Muscle layer of colon (tissue), 2 donors: ENCODE results near the gene COPS7A.
"Not testable (repeated sequence)": the region's sequence is repeated elsewhere in the genome, so short reads cannot be mapped to it uniquely, and the experiment has no call there.

Experiments
- H3K27ac ChIP-seq: one replicate; pipeline ENCODE4 v1.7.0; 2013; ENCODE audit warnings: low read depth, mild to moderate bottlenecking, low read length, moderate library complexity
- H3K27me3 ChIP-seq, 2 donors: one replicate each; pipeline ENCODE4 v1.7.0; 2013; ENCODE audit warnings: low read length in 2 of 2, mild to moderate bottlenecking in 2 of 2; ENCODE audit not compliant: insufficient read depth in 2 of 2, control insufficient read depth in 1 of 2
- H3K36me3 ChIP-seq: one replicate; pipeline ENCODE4 v1.7.0; 2013; ENCODE audit warnings: mild to moderate bottlenecking, low read length; ENCODE audit not compliant: insufficient read depth
- H3K4me1 ChIP-seq: one replicate; pipeline ENCODE4 v1.7.0; 2013; ENCODE audit warnings: mild to moderate bottlenecking, low read length; ENCODE audit not compliant: insufficient read depth
- H3K4me3 ChIP-seq, 2 donors: one replicate each; pipeline ENCODE4 v1.7.0; 2013; ENCODE audit warnings: low read length in 2 of 2, low read depth in 1 of 2, mild to moderate bottlenecking in 1 of 2, moderate library complexity in 1 of 2
- H3K9ac ChIP-seq: one replicate; pipeline ENCODE4 v1.7.0; 2013; ENCODE audit warnings: low read length
- H3K9me3 ChIP-seq: one replicate; pipeline ENCODE4 v1.7.0; 2013; ENCODE audit warnings: mild to moderate bottlenecking, low read length
- donor health status: abdominal sarcoma.
- donor health status: Adenocarcinoma of cecum.

Gene COPS7A

DNA sequence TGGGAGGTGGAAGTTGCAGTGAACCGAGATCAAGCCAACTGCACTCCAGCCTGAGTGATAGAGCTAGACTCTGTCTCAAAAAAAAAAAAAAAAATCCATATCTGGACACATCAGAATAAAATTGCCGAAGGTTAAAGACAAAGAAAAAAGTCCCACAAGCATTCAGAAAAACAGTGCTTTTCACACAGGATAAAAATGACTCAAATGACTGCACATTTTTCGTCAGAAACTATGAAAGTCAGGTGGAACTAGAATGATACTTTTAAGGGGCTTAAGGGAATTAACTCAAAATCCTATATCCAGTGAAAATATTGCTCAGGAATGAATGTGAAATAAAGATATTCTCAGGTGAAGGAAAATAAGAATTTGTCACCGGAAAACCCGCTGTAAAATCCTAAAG is 12.9 kb downstream of the COPS7A start:
- Histone ChIP-seq H3K9ac (no peak overlapping the region), H3K9me3 (no peaks in the 10 kb centered on the region), H3K4me3 (no peak overlapping the region), H3K4me1 (peaks cover 6% of the 10 kb centered on the region), H3K27me3 (no peaks in the 10 kb centered on the region), H3K36me3 (peaks cover 3% of the 10 kb centered on the region), H3K27ac (no peak overlapping the region)

DNA sequence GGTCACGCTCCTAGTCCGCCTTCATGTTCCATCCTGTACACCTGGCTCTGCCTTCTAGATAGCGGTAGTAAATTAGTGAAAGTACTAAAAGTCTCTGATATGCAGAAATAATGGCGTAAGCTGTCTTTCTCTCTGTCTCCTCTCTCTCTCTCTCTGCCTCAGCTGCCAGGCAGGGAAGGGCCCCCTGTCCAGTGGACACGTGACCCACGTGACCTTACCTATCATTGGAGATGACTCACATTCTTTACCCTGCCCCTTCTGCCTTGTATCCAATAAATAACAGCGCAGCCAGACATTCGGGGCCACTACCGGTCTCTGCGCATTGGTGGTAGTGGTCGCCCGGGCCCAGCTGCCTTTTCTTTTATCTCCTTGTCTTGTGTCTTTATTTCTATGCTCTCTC is 18.2 kb downstream of the COPS7A start:
- H3K36me3 ChIP-seq: peaks cover 15% of the 10 kb centered on the region
- not testable (repeated sequence) for H3K4me3 ChIP-seq, H3K4me1 ChIP-seq, H3K9ac ChIP-seq, H3K27me3 ChIP-seq, H3K9me3 ChIP-seq, H3K27ac ChIP-seq

DNA sequence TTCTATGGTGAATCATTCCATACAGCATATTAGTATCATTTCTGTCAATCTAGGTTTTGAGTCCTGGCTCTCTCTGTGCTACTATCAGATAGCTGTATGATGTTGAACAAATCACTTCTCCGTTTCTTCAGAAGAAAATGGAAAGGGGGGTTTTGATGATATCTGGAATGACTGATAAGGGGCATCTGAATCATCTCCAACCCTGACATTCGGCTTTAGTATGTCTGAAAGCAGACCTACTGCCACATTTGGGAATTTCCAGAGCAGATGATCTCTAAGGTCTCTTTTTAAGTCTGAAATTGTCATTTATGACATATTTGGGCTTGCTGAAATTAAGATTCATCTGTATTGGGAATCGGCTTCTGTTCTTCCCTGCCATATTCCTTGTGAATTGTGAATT is 19.0 kb downstream of the COPS7A start:
- Histone ChIP-seq H3K9me3 (no peaks in the 10 kb centered on the region), H3K4me3 (no peak overlapping the region), H3K36me3 (peaks cover 22% of the 10 kb centered on the region), H3K4me1 (no peaks in the 10 kb centered on the region), H3K9ac (no peak overlapping the region), H3K27me3 (no peaks in the 10 kb centered on the region), H3K27ac (no peak overlapping the region)

DNA sequence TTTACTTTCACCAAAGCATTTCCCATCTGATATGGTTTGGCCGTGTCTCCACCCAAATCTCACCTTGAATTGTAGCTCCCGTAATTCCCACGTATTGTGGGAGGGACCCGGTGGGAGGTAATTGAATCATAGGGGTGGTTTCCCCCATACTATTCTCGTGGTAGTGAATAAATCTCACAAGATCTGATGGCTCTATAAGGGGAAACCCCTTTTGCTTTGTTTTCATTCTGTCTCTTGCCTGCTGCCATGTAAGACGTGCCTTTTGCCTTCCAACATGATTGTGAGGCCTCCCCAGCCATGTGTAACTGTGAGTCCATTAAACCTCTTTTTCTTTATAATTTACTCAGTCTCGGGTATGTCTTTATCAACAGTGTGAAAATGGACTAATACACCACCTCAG is 19.5 kb downstream of the COPS7A start:
- H3K36me3 ChIP-seq: peaks cover 26% of the 10 kb centered on the region
- H3K9ac ChIP-seq, H3K4me1 ChIP-seq, H3K4me3 ChIP-seq, H3K9me3 ChIP-seq, H3K27ac ChIP-seq, H3K27me3 ChIP-seq: not testable (repeated sequence)

DNA sequence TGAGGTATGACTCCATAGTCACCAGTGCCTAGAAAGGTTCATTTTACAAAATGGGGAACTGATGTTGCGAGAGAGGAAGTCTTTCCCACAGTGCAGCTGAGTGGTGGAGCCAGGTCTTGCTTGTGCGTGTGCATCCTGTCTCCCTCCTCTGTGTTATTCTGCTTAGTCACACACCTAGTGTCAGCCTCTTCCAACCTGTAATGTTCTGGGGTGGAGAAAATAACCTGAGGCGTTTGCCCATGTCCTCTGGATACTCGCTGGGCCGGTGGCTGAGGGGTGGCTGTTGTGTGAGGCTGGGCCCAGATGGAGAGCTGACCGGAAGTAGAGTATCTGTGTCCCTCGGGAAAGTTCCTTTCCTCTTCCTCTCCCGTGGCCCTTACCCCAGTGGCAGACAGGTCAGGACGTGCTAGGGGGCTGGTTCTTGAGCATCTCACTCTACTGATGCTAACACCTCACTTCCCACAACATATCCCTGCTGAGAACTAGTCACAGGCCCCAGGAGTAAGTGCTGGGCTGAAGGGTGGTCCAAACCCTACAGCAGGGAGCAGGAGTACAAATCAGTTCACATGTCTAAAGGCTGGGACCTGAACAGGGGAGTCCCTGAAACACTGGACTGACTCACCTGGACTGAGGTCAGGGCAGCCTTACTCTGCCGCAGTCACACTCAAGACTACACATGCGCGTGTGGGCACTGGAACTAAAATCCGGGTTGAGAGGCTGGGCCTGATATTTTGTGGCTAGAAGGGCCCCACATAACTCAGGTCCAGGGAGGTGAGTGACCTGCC is 22.1 kb downstream of the COPS7A start:
- H3K27ac ChIP-seq: no peak overlapping the region
- no peak overlapping the region for H3K4me3 ChIP-seq
- peaks cover 52% of the 10 kb centered on the region for H3K36me3 ChIP-seq
- no peaks in the 10 kb centered on the region for H3K9me3 ChIP-seq
- no peak overlapping the region for H3K9ac ChIP-seq
- H3K4me1 ChIP-seq: no peaks in the 10 kb centered on the region
- H3K27me3 ChIP-seq: no peaks in the 10 kb centered on the region

DNA sequence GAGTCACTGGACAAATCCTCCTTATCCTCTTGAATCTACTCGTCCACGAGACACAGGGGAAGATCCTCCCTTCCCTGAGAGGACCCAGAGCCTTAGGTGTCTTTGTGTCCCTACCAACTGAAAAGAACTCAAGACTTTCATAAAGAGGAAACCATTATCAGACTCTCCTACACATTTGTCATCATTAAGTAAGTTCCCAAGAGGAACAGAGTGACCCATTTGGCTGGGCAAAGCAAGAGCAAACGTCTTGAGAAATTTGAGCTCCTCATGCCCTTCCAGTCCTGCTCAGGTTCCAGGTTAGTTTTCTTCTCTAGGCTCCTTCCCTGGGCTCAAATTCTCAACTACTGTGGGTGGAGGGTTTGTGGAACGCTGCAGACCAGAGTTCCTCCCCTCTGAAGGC is 23.4 kb downstream of the COPS7A start:
- H3K27ac ChIP-seq: no peak overlapping the region
- H3K36me3 ChIP-seq: peaks cover 64% of the 10 kb centered on the region

DNA sequence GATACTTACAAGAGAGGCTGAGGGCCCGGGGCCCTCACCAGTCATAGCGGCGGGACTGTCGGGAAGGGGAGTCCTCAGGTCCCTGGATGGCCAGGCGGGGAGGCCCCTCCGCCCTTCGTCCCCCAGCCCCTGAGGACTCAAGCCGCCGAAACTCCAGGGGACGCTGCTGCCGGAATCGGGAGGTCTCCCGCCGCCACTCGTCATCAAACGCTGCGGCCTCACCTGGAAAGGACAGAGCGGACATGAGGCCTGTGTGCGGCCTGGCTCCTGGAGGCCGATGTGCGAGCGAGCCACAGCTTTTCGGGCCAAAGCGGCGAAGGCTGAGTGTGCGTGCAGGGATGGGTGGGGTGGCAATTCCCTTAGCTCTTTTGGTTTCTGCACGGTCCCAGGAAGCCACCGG is 24.9 kb downstream of the COPS7A start:
- Histone ChIP-seq H3K27ac (no peak overlapping the region), H3K36me3 (peaks cover 64% of the 10 kb centered on the region), H3K27me3 (no peaks in the 10 kb centered on the region), H3K9ac (no peak overlapping the region), H3K4me3 (no peak overlapping the region), H3K9me3 (no peaks in the 10 kb centered on the region), H3K4me1 (peaks cover 12% of the 10 kb centered on the region)

More for the DNA sequence above, 23.4 kb downstream of the COPS7A start:
- H3K4me1 ChIP-seq: peaks cover 11% of the 10 kb centered on the region
- H3K27me3 ChIP-seq: no peaks in the 10 kb centered on the region
- H3K9me3 ChIP-seq: no peaks in the 10 kb centered on the region
- no peak overlapping the region for H3K4me3 ChIP-seq
- H3K9ac ChIP-seq: no peak overlapping the region

DNA sequence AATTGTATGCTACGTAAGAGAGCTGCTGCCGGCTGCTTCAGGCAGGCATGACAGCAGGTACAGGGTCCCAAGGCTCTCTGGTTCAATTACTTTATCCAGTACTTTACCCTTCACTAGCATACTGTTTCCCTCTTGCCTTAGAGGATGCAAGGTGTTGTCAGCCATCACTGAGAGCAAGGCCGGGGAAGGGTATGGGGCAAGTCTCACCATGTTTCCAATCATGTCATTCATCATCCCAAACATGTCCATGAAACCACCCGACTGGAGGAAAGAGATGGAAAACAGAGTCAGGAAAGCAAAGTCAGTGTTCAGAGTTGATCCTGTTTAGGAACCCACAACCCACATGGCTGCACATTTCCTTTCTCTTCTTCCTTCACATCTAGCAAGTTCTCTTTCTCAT is 26.7 kb downstream of the COPS7A start:
- H3K27me3 ChIP-seq: no peaks in the 10 kb centered on the region
- H3K4me3 ChIP-seq: no peak overlapping the region
- H3K4me1 ChIP-seq: peaks cover 12% of the 10 kb centered on the region
- H3K9me3 ChIP-seq: no peaks in the 10 kb centered on the region
- peaks cover 61% of the 10 kb centered on the region for H3K36me3 ChIP-seq
- no peak overlapping the region for H3K27ac ChIP-seq
- H3K9ac ChIP-seq: no peak overlapping the region

DNA sequence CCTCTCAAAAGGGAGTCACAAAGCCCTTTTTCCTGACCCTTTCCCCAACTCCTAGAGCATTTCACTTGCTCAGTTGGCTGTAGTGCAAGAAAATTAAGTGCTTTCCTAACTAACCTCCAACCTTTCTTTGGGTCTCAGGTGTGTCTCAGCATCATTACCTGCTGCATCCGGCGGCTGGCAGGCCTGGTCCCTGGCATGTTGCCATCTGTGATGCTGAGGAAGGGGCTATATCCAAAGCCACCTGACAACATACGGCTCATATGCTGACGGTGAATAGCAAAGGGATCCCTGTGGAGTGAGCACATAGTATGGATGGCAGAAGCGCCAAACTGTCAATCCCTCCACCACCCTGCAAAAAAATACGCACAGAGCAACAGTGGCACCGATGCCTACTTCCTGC is 27.9 kb downstream of the COPS7A start:
- peak overlapping the region; percentile 69 for H3K9ac ChIP-seq
- H3K27ac ChIP-seq: peak overlapping the region; percentile 100
- no peaks in the 10 kb centered on the region for H3K27me3 ChIP-seq
- H3K9me3 ChIP-seq: no peaks in the 10 kb centered on the region
- H3K36me3 ChIP-seq: peaks cover 52% of the 10 kb centered on the region
- H3K4me1 ChIP-seq: peaks cover 12% of the 10 kb centered on the region
- peak overlapping the region; percentile 52 to 80 for H3K4me3 ChIP-seq

DNA sequence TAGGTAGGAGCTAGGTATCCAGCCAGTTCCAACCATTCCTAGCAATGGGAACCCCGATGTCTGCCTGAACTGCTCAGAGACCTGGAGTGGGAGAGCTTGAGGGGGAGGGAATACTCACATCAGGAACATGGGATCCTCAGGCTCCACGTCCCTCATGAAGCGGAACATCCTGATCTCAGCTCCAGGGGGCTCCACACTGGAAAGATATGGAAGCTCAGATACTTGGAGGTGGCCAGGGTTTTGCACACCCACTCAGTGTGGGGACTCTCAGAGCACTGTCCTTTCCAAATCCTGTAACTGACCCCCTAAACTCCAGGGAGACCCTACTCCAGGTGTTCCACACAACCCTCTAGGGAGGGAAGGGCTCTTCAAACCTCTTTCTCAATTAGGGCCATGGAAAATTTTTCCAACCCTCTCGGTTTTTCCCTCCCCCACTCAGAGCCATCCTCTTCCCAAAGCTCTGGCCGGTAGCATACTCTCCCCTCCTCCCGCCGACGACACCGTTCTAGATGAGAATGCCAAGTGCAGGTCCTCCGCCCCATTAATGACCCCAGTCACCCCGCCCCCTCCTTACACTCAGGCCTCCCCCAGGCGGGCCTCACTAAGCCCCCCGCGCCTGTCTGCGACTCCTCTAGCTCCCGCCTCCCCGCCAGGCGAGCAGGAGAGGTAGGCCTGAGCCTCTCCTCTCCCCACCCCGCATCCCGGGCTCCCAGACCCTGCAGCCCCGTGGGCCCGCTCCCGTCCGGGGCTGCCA is 28.5 kb downstream of the COPS7A start:
- peak overlapping the region; percentile 69 for H3K9ac ChIP-seq
- H3K27ac ChIP-seq: peak overlapping the region; percentile 100
- peaks cover 46% of the 10 kb centered on the region for H3K36me3 ChIP-seq
- no peaks in the 10 kb centered on the region for H3K27me3 ChIP-seq
- H3K4me3 ChIP-seq: peak overlapping the region; percentile 52 to 80
- H3K9me3 ChIP-seq: no peaks in the 10 kb centered on the region
- peaks cover 12% of the 10 kb centered on the region for H3K4me1 ChIP-seq

DNA sequence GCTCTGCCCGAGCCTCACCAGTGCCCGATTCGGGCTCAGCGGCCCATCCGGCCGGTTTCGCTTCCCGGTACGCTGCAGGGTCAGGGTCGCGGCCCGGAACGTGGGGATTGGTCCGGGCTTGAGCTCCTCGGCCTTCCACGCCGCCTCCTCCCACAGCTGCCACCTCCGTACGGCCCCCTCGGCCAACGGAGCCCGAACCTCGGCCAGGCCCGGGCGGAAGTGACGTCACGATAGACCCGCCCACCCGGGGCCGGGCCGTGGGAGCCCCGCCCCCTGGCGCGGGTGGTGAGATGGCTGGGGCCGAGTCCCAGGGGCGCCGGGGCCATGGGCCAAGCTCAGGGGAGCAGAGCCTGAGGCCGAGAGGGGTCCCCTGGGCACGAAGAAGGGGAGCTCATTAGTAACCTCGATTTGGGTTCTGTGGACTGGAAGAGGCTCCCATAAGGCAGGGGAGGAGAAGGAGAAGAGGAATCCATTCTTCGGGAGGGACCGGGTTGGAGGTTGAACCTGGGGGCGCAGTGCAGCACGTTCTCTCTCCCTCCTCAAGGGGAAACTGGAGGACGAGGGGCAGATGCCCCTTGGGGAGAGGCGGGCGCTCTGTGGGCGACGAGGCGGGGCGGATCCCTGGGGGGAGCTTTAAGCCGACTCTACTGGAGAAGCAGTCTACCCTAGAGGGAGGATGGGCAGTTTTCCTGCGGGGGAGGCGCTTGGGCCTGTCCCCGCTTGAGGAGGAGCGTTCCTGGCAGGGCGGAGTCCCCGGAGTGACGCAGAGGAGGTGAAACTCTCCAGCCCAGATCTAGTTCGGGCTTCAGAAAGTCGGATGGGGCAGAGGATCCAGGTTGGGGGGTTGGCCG is 29.3 kb downstream of the COPS7A start, which contains the start of gene MLF2:
Gene MLF2, minus strand, starts transcription at position 221 of the 851 bp plus-strand sequence. CDS start 807 bp downstream, outside the sequence.
- Histone ChIP-seq H3K27me3 (no peaks in the 10 kb centered on the region), H3K4me3 (peak within 1 kb of the TSS; percentile 52 to 80), H3K9ac (peak within 1 kb of the TSS; percentile 69), H3K36me3 (peaks cover 38% of the 10 kb centered on the region), H3K9me3 (no peaks in the 10 kb centered on the region), H3K27ac (peak within 1 kb of the TSS; percentile 100), H3K4me1 (peaks cover 12% of the 10 kb centered on the region)
